ENCODE measurements around the gene PSMD13. TPM values are rescaled to one million over a fixed set of nuclear protein-coding genes. Genes with fewer than 3 reads are reported as not detected.

PSMD13 gene
- total RNA-seq, 1 experiment from 2014 or later = 141 TPM

DNA sequence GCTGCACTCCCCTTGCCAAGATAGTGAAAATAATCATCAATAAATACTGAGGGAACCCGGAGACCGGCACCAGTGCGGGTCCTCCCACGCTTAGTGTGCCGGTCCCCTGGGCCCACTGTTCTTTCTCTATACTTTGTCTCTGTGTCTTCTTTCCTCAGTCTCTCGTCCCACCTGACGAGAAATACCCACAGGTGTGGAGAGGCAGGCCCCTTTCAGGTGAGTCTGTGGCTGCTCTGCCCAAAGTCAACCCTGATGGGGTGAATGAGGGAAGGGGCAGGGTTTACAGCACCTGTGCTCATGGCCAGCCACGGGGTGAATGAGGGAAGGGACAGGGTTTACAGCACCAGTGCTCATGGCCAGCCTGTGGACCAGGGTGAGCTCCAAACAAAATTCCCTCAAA lies 34.3 kb upstream of the PSMD13 start:
- no peak overlapping the region for H4K8ac ChIP-seq (replicated peaks; ENCODE audit: insufficient read length, low read depth, low read length)
- no peak overlapping the region for H3K14ac ChIP-seq (ENCODE audit: insufficient read depth, low read length)
- H3K4me1 ChIP-seq (ENCODE audit: insufficient read depth, low read length) = no peaks in the 10 kb centered on the region; the same call in 1 of the 2 replicates
- H3K27ac Mint-ChIP-seq = no peak overlapping the region; a peak in 1 of 7 replicates
- H2BK120ac ChIP-seq (ENCODE audit: low read depth, low read length, poor library complexity, severe bottlenecking) = no peak overlapping the region
- WGBS (ENCODE audit: extremely low coverage, insufficient read length, low lambda C conversion rate) = no CpG with 5 or more reads among the region's 8 CpGs
- H3K9me3 Mint-ChIP-seq = peaks cover 0 to 5% of the 10 kb centered on the region in 2 experiments; a peak in 4 of 5 replicates
- H3K27ac ChIP-seq (ENCODE audit: insufficient read length, low read depth, low read length) = no peak overlapping the region
- TF ChIP-seq, protein P1, sequence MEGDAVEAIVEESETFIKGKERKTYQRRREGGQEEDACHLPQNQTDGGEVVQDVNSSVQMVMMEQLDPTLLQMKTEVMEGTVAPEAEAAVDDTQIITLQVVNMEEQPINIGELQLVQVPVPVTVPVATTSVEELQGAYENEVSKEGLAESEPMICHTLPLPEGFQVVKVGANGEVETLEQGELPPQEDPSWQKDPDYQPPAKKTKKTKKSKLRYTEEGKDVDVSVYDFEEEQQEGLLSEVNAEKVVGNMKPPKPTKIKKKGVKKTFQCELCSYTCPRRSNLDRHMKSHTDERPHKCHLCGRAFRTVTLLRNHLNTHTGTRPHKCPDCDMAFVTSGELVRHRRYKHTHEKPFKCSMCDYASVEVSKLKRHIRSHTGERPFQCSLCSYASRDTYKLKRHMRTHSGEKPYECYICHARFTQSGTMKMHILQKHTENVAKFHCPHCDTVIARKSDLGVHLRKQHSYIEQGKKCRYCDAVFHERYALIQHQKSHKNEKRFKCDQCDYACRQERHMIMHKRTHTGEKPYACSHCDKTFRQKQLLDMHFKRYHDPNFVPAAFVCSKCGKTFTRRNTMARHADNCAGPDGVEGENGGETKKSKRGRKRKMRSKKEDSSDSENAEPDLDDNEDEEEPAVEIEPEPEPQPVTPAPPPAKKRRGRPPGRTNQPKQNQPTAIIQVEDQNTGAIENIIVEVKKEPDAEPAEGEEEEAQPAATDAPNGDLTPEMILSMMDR (conservative IDR thresholded peaks at IDR 0.05) = no peak
- H3K56ac ChIP-seq (ENCODE audit: insufficient read length, low read depth, low read length) = no peak overlapping the region
- H3K9ac ChIP-seq (ENCODE audit: extremely low read depth, insufficient read length, low read length) = no peak overlapping the region
- H3K23me2 ChIP-seq (ENCODE audit: insufficient read length, low read depth, low read length, poor library complexity, severe bottlenecking) = peaks cover 7% of the 10 kb centered on the region
- H3K23ac ChIP-seq (ENCODE audit: insufficient read length, low read depth, low read length) = no peak overlapping the region
- no peak overlapping the region for H3K4ac ChIP-seq (ENCODE audit: low read depth, low read length)
- H3K36me3 Mint-ChIP-seq (ENCODE audit: insufficient read depth in 1 of 3, low read depth in 3 of 3) = peaks cover 9 to 37% (median 23%) of the 10 kb centered on the region in 3 experiments
- peaks cover 5 to 9% of the 10 kb centered on the region in 2 experiments for H3K4me1 Mint-ChIP-seq
- no peak overlapping the region for H2BK20ac ChIP-seq (ENCODE audit: low read depth, low read length, poor library complexity, severe bottlenecking)
- H3K79me2 ChIP-seq (ENCODE audit: insufficient read depth, low read length) = no peaks in the 10 kb centered on the region; the same call in 1 of the 2 replicates
- H3T11ph ChIP-seq (ENCODE audit: low read length) = no peak overlapping the region
- H4K20me1 ChIP-seq (ENCODE audit: control insufficient read depth, insufficient read depth, insufficient read length) = no peaks in the 10 kb centered on the region
- H3K79me1 ChIP-seq (ENCODE audit: insufficient read depth, low read depth, low read length, poor library complexity, severe bottlenecking) = peaks cover 5% of the 10 kb centered on the region
- H3K27me3 ChIP-seq (ENCODE audit: insufficient read depth, low read length) = no peaks in the 10 kb centered on the region
- no peak overlapping the region for H3K4me3 Mint-ChIP-seq
- H3K4me2 ChIP-seq (ENCODE audit: insufficient read depth, insufficient read length, low read length) = no peak overlapping the region
- H2BK12ac ChIP-seq (ENCODE audit: insufficient read length, low read depth, low read length) = no peak overlapping the region
- H2BK5ac ChIP-seq (ENCODE audit: insufficient read length, low read length) = no peak overlapping the region
- H4K91ac ChIP-seq (ENCODE audit: insufficient read length, low read depth, low read length) = no peak overlapping the region
- H2AK5ac ChIP-seq (ENCODE audit: insufficient read length, low read length) = no peak overlapping the region
- H2AFZ ChIP-seq (ENCODE audit: low read length) = no peak overlapping the region
- no peak for DNase-seq
- H4K5ac ChIP-seq (ENCODE audit: insufficient read length, low read depth, low read length) = no peak overlapping the region
- peaks cover 1% of the 10 kb centered on the region for H3K27me3 Mint-ChIP-seq (ENCODE audit: low read depth)
- no peak overlapping the region for H2BK15ac ChIP-seq (ENCODE audit: low read depth, low read length)
- no peak overlapping the region for H3K18ac ChIP-seq (ENCODE audit: insufficient read length, low read depth, low read length)
- H3K9me3 ChIP-seq (ENCODE audit: control insufficient read depth, low read depth, low read length) = no peaks in the 10 kb centered on the region

Measured in H9 (cell line).